Activated CD4-positive, alpha-beta memory T cell treated with anti-CD3 and anti-CD28 coated beads for 36 hours (primary cell): ENCODE measurements around the gene LRRC75B. TPM values are rescaled to one million over a fixed set of nuclear protein-coding genes. Genes with fewer than 3 reads are reported as not detected.
"Not testable (repeated sequence)": the region's sequence is repeated elsewhere in the genome, so short reads cannot be mapped to it uniquely, and the experiment has no call there.

ENCODE experiments used
- CTCF ChIA-PET: fragments of 350-600 bp; sonication (Branson Sonifier 250); formaldehyde crosslinking; loops from one replicate; lab custom pipeline; 2021; ENCODE audit warnings: antibody characterized with exemption, inconsistent platforms; lab: Charles Lee
- POLR2A ChIA-PET: fragments of 350-600 bp; sonication (Branson Sonifier 250); formaldehyde crosslinking; loops from one replicate; lab custom pipeline; 2021; ENCODE audit warnings: antibody characterized with exemption; lab: Charles Lee
- DNase-seq: peaks from one replicate; pipeline ENCODE4 v3.0.0-alpha.2; 2020
- H3K27ac Mint-ChIP-seq: one replicate; pipeline ENCODE4 v1.8.0; 2021; ENCODE audit warnings: mixed read lengths
- H3K27me3 Mint-ChIP-seq: one replicate; pipeline ENCODE4 v1.8.0; 2021; ENCODE audit warnings: mixed read lengths
- H3K36me3 Mint-ChIP-seq: one replicate; pipeline ENCODE4 v1.8.0; 2021; ENCODE audit warnings: mixed read lengths
- H3K4me1 Mint-ChIP-seq: one replicate; pipeline ENCODE4 v1.8.0; 2021; ENCODE audit warnings: low read depth, mixed read lengths
- H3K4me3 Mint-ChIP-seq: one replicate; pipeline ENCODE4 v1.8.0; 2021; ENCODE audit warnings: mild to moderate bottlenecking, mixed read lengths
- H3K9me3 Mint-ChIP-seq: one replicate; pipeline ENCODE4 v1.8.0; 2021; ENCODE audit warnings: mixed read lengths
- intact Hi-C: fragments of 100-400 bp; cut with micrococcal nuclease; formaldehyde crosslinking; loops from one replicate; pipeline ENCODE4 v1.15.1; 2023
- total RNA-seq, 2 experiments: library from RNA; stranded (reverse); gene quantifications; one replicate each; pipeline ENCODE4 v1.2.3, GENCODE V29; 2021

LRRC75B gene
- 1 to 10 TPM; 1.1 to 1.2 TPM for total RNA-seq

GRCh38 chr22:24592851-24593558 is at the start of gene LRRC75B:
LRRC75B (minus strand) TSS chr22:24593073; CDS start chr22:24593039, 34 bp downstream.
- CTCF ChIA-PET = no interaction called here
- POLR2A ChIA-PET = no interaction called here
- Mint-ChIP-seq H3K27me3 (peaks cover 6% of the 10 kb centered on the region), H3K27ac (no peak within 1 kb of the TSS), H3K36me3 (no peaks in the 10 kb centered on the region), H3K4me3 (peak within 1 kb of the TSS; percentile 73), H3K4me1 (peaks cover 2% of the 10 kb centered on the region), H3K9me3 (no peaks in the 10 kb centered on the region)
- intact Hi-C loops = no loop called here
- DNase-seq = peak; percentile 49

- H3K27me3 Mint-ChIP-seq, H3K4me1 Mint-ChIP-seq, H3K9me3 Mint-ChIP-seq, H3K4me3 Mint-ChIP-seq, CTCF ChIA-PET, POLR2A ChIA-PET, H3K36me3 Mint-ChIP-seq, H3K27ac Mint-ChIP-seq, DNase-seq, intact Hi-C loops: not testable (repeated sequence)
These were observed 49.4 kb upstream of the LRRC75B start for GRCh38 chr22:24642307-24642706.

GRCh38 chr22:24636513-24636912 is 43.6 kb upstream of the LRRC75B start:
- intact Hi-C loops, H3K27ac Mint-ChIP-seq: not testable (repeated sequence)

GRCh38 chr22:24634776-24635389 is 42.0 kb upstream of the LRRC75B start:
- CTCF ChIA-PET = not testable (repeated sequence)

More at GRCh38 chr22:24636513-24636912, 43.6 kb upstream of the LRRC75B start:
- H3K4me3 Mint-ChIP-seq, H3K27me3 Mint-ChIP-seq, DNase-seq, CTCF ChIA-PET, H3K36me3 Mint-ChIP-seq, POLR2A ChIA-PET, H3K9me3 Mint-ChIP-seq: not testable (repeated sequence)
- peaks cover 23% of the 10 kb centered on the region for H3K4me1 Mint-ChIP-seq

GRCh38 chr22:24633231-24634023 is 40.6 kb upstream of the LRRC75B start:
- H3K27me3 Mint-ChIP-seq, H3K27ac Mint-ChIP-seq, CTCF ChIA-PET, intact Hi-C loops, DNase-seq, H3K9me3 Mint-ChIP-seq, H3K36me3 Mint-ChIP-seq, POLR2A ChIA-PET, H3K4me3 Mint-ChIP-seq: not testable (repeated sequence)
- H3K4me1 Mint-ChIP-seq = peaks cover 23% of the 10 kb centered on the region

More at GRCh38 chr22:24634776-24635389, 42.0 kb upstream of the LRRC75B start:
- H3K4me3 Mint-ChIP-seq, H3K36me3 Mint-ChIP-seq, H3K27ac Mint-ChIP-seq, POLR2A ChIA-PET, H3K9me3 Mint-ChIP-seq, H3K27me3 Mint-ChIP-seq, intact Hi-C loops: not testable (repeated sequence)
- H3K4me1 Mint-ChIP-seq = peaks cover 23% of the 10 kb centered on the region
- DNase-seq = peak; percentile 32

GRCh38 chr22:24632642-24633041 is 39.8 kb upstream of the LRRC75B start:
- H3K4me3 Mint-ChIP-seq, H3K27ac Mint-ChIP-seq, CTCF ChIA-PET, DNase-seq, H3K9me3 Mint-ChIP-seq, H3K27me3 Mint-ChIP-seq, H3K36me3 Mint-ChIP-seq, POLR2A ChIA-PET, intact Hi-C loops: not testable (repeated sequence)
- H3K4me1 Mint-ChIP-seq = peaks cover 23% of the 10 kb centered on the region

- H3K9me3 Mint-ChIP-seq, intact Hi-C loops, CTCF ChIA-PET, H3K27ac Mint-ChIP-seq, DNase-seq, H3K4me3 Mint-ChIP-seq, H3K36me3 Mint-ChIP-seq, POLR2A ChIA-PET, H3K27me3 Mint-ChIP-seq: not testable (repeated sequence)
- peaks cover 21% of the 10 kb centered on the region for H3K4me1 Mint-ChIP-seq
These were observed 38.7 kb upstream of the LRRC75B start for GRCh38 chr22:24631430-24632122.

- H3K27me3 Mint-ChIP-seq, H3K9me3 Mint-ChIP-seq, H3K4me3 Mint-ChIP-seq, intact Hi-C loops, H3K36me3 Mint-ChIP-seq, CTCF ChIA-PET, POLR2A ChIA-PET, H3K27ac Mint-ChIP-seq, DNase-seq: not testable (repeated sequence)
- H3K4me1 Mint-ChIP-seq = peaks cover 19% of the 10 kb centered on the region
These were observed 38.0 kb upstream of the LRRC75B start for GRCh38 chr22:24630812-24631427.

- H3K27ac Mint-ChIP-seq, intact Hi-C loops, POLR2A ChIA-PET, H3K27me3 Mint-ChIP-seq, H3K9me3 Mint-ChIP-seq, H3K4me3 Mint-ChIP-seq, H3K36me3 Mint-ChIP-seq, H3K4me1 Mint-ChIP-seq: not testable (repeated sequence)
- CTCF ChIA-PET = interaction anchor here (1.8 kb wide), 1 partner anchor 12 kb away, joined by 4 read pairs; no protein-coding TSS in a partner anchor
- peak; percentile 23 for DNase-seq
These were observed 36.2 kb upstream of the LRRC75B start for GRCh38 chr22:24629069-24629468.

GRCh38 chr22:24627911-24628310 is 35.0 kb upstream of the LRRC75B start:
- CTCF ChIA-PET, POLR2A ChIA-PET: not testable (repeated sequence)

GRCh38 chr22:24622596-24622995 is 29.7 kb upstream of the LRRC75B start:
- H3K36me3 Mint-ChIP-seq, H3K27me3 Mint-ChIP-seq, CTCF ChIA-PET, DNase-seq, H3K9me3 Mint-ChIP-seq, intact Hi-C loops, POLR2A ChIA-PET, H3K4me1 Mint-ChIP-seq, H3K4me3 Mint-ChIP-seq: not testable (repeated sequence)
- peak overlapping the region; percentile 18 for H3K27ac Mint-ChIP-seq

More at GRCh38 chr22:24627911-24628310, 35.0 kb upstream of the LRRC75B start:
- H3K4me3 Mint-ChIP-seq, H3K36me3 Mint-ChIP-seq, H3K27me3 Mint-ChIP-seq, H3K9me3 Mint-ChIP-seq, H3K4me1 Mint-ChIP-seq, H3K27ac Mint-ChIP-seq, intact Hi-C loops, DNase-seq: not testable (repeated sequence)
